HepG2 (cell line): Measurements from ENCODE around the gene NHLH2. TPM values are rescaled to one million over a fixed set of nuclear protein-coding genes. Genes with fewer than 3 reads are reported as not detected.

Source experiments
- ATAC-seq: fragments of 200-7000 bp; cut with Tn5 transposase; 3 replicates; pipeline ENCODE4 v1.9.1; 2020; ENCODE audit warnings: mild to moderate bottlenecking, moderate library complexity
- BruUV-seq: library from RNA; stranded (reverse); fragments of 400-500 nt; replicated peaks from 2 replicates; lab custom pipeline; 2021; lab: Mats Ljungman, UMichigan
- CTCF ChIA-PET: fragments of 300-600 bp; formaldehyde crosslinking; extraction: SDS; loops from one replicate; lab custom pipeline; 2021; ENCODE audit warnings: low total read pairs, inconsistent platforms, low intra/inter-chr PET ratio; lab: Yijun Ruan, JAX
- POLR2A ChIA-PET: fragments of 350-600 bp; sonication (Branson Sonifier 250); formaldehyde crosslinking; loops from one replicate; lab custom pipeline; 2020; ENCODE audit warnings: antibody characterized with exemption, inconsistent platforms; lab: Yijun Ruan, JAX
- DNase-seq: peaks from one replicate; pipeline ENCODE4 v3.0.0-alpha.2; 2015; ENCODE audit warnings: low spot score
- FAIRE-seq: peaks from 3 replicates; lab custom pipeline; 2011; peaks lifted over from hg19 to GRCh38; lab: Jason Lieb, UNC
- H2AFZ ChIP-seq: one replicate; pipeline ENCODE4 v1.6.1; 2011; ENCODE audit warnings: low read length, inconsistent platforms
- H3K27ac ChIP-seq: fragments of 300-600 bp; 3 replicates; pipeline ENCODE4 v1.8.0; 2011; ENCODE audit warnings: mixed run types, mild to moderate bottlenecking, mixed read lengths, low read length, inconsistent platforms; ENCODE audit not compliant: insufficient read depth; ENCODE audit errors: extremely low read length
- H3K27me3 ChIP-seq, 2 experiments: fragments of 200-600 bp in 1 of 2; 2 replicates in 1 of 2; 3 replicates in 1 of 2; pipeline versions ENCODE4 v1.6.0 to v1.8.0; 2011; ENCODE audit warnings: low read length in 2 of 2, mild to moderate bottlenecking in 2 of 2, moderate library complexity in 2 of 2, inconsistent platforms in 1 of 2; ENCODE audit not compliant: insufficient read depth in 2 of 2, control insufficient read depth in 1 of 2
- H3K36me3 ChIP-seq, 2 experiments: fragments of 200-600 bp in 1 of 2; replicated peaks in 1 of 2; 2 replicates in 1 of 2; 3 replicates in 1 of 2; pipeline versions ENCODE4 v1.5.1 to v1.8.0; 2011; ENCODE audit warnings: low read length in 2 of 2, inconsistent platforms in 1 of 2; ENCODE audit not compliant: insufficient read depth in 2 of 2, control insufficient read depth in 1 of 2
- H3K4me1 ChIP-seq: 2 replicates; pipeline ENCODE4 v1.5.1; 2012; ENCODE audit warnings: low read length, inconsistent platforms; ENCODE audit not compliant: insufficient read depth
- H3K4me2 ChIP-seq: 2 replicates; pipeline ENCODE4 v1.6.0; 2011; ENCODE audit warnings: low read depth, low read length, inconsistent platforms
- H3K4me3 ChIP-seq, 3 experiments: fragments of 200-600 bp in 1 of 3; sonication (generic), shearing (Covaris generic) in 1 of 3; replicated peaks in 1 of 3; 2 replicates each; pipeline ENCODE4 v1.5.1; 2011 to 2016; ENCODE audit warnings: low read length in 3 of 3, inconsistent platforms in 2 of 3, low read depth in 2 of 3, mild to moderate bottlenecking in 2 of 3, control low read depth in 1 of 3, mixed read lengths in 1 of 3; ENCODE audit not compliant: insufficient read depth in 1 of 3
- H3K79me2 ChIP-seq: one replicate; pipeline ENCODE4 v1.6.1; 2011; ENCODE audit warnings: low read length, inconsistent platforms; ENCODE audit not compliant: insufficient read depth
- H3K9ac ChIP-seq: 2 replicates; pipeline ENCODE4 v1.6.0; 2011; ENCODE audit warnings: mild to moderate bottlenecking, low read depth, low read length, inconsistent platforms; ENCODE audit not compliant: insufficient read depth
- H3K9me3 ChIP-seq: 2 replicates; pipeline ENCODE4 v1.5.1; 2012; ENCODE audit warnings: mild to moderate bottlenecking, low read length
- H4K20me1 ChIP-seq: 2 replicates; pipeline ENCODE4 v1.6.0; 2011; ENCODE audit warnings: inconsistent platforms, mild to moderate bottlenecking, low read length, moderate library complexity; ENCODE audit not compliant: insufficient read depth
- ZNF615 ChIP-seq: sonication (generic); formaldehyde crosslinking; IDR thresholded peaks from 2 replicates; pipeline ENCODE4 v1.5.0; 2020; ENCODE audit warnings: mild to moderate bottlenecking, missing genetic modification reagents, borderline replicate concordance
- WGBS: methylation state at CpG from one replicate; pipeline ENCODE4 v1.1.6; 2017; ENCODE audit warnings: low lambda C conversion rate; 5-methylcytosine and 5-hydroxymethylcytosine counted together
- in situ Hi-C: cut with HindIII; loops from 2 replicates; pipeline ENCODE4 v1.10.0; 2017; ENCODE audit warnings: low pct_unique_long_range_greater_than_20kb; ENCODE audit not compliant: extremely low pct_ligation_motif_present
- intact Hi-C: fragments of 100-400 bp; cut with micrococcal nuclease; formaldehyde crosslinking; loops from one replicate; pipeline ENCODE4 v1.10.0; 2022; ENCODE audit not compliant: unreplicated experiment
- polyA plus RNA-seq, 8 experiments: library from polyadenylated mRNA; depleted of rRNA in 3 of 8; stranded (reverse) in 7 of 8; unstranded in 1 of 8; fragments of >200 nt; fragmentation: Illumina TruSeq in 4 of 8; extraction: Trizol in 4 of 8; gene quantifications; 2 replicates each; pipeline versions ENCODE4 v1.2.1 to v1.2.3, GENCODE V29; 2011 to 2016; ENCODE audit warnings: low read depth in 4 of 8, missing spikeins in 1 of 8, mixed read lengths in 1 of 8; ENCODE audit not compliant: insufficient read depth in 1 of 8
- total RNA-seq, 5 experiments: library from RNA; depleted of rRNA; stranded (reverse); fragments of >200 nt; fragmentation: Illumina TruSeq; extraction: Trizol; gene quantifications; 2 replicates each; pipeline ENCODE4 v1.2.3, GENCODE V29; 2016; ENCODE audit warnings: low read depth in 1 of 5
- TF ChIP-seq, protein P1 (sequence below), 2 experiments: sonication (generic) in 1 of 2; formaldehyde crosslinking in 1 of 2; IDR thresholded peaks; 2 replicates each; pipeline versions ENCODE4 v1.6.1 to v1.9.0; 2014 to 2022; ENCODE audit warnings: antibody characterized with exemption in 1 of 2, borderline replicate concordance in 1 of 2, inconsistent platforms in 1 of 2, low read depth in 1 of 2, missing genetic modification reagents in 1 of 2

NHLH2 gene
- total and polyA plus RNA-seq, 2 of the 13 experiments (the other 11 are each of a cell fraction or from before 2014, with no cell fraction given), result not detected

DNA sequence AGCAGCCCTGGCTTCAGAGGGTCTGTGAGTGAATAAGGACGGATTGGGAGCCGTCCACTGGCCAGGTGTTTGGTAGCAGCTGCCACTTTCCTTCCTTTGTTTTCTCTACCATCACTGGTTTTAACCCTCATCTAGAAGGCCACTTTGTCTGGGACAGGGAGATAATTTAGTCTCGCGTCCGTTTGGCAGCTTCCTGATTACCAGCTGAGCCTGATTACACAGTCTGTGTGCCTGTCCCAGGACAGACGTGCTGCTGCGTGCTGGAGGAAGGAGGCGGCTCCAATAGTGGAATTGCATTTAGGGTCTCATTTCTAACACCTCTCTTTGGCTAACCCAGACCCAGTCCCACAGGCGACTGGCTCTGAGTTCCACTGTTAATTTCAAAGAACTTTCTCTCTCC, 47.8 kb downstream of the NHLH2 start:
- CTCF ChIA-PET, result no interaction called here
- H2AFZ ChIP-seq, result no peak overlapping the region
- no peak overlapping the region for H3K27ac ChIP-seq
- no peaks in the 10 kb centered on the region for H3K36me3 ChIP-seq
- 21% methylated on average over 9 of the region's 9 CpGs for WGBS
- no peak overlapping the region for H3K4me2 ChIP-seq
- no peaks in the 10 kb centered on the region for H3K27me3 ChIP-seq
- H4K20me1 ChIP-seq, result no peaks in the 10 kb centered on the region
- ATAC-seq, result 0 out of 3 replicates have a peak, but pooled peaks have one; percentile 44
- intact Hi-C loops (no loop called here), in situ Hi-C loops (no loop called here)
- no peak for DNase-seq
- POLR2A ChIA-PET, result no interaction called here
- H3K9me3 ChIP-seq, result no peaks in the 10 kb centered on the region
- no peak overlapping the region for H3K4me3 ChIP-seq
- H3K9ac ChIP-seq, result no peak overlapping the region
- FAIRE-seq, result no peak
- no peaks in the 10 kb centered on the region for H3K79me2 ChIP-seq
- no TSS peak for BruUV-seq
- TF ChIP-seq, protein P1, sequence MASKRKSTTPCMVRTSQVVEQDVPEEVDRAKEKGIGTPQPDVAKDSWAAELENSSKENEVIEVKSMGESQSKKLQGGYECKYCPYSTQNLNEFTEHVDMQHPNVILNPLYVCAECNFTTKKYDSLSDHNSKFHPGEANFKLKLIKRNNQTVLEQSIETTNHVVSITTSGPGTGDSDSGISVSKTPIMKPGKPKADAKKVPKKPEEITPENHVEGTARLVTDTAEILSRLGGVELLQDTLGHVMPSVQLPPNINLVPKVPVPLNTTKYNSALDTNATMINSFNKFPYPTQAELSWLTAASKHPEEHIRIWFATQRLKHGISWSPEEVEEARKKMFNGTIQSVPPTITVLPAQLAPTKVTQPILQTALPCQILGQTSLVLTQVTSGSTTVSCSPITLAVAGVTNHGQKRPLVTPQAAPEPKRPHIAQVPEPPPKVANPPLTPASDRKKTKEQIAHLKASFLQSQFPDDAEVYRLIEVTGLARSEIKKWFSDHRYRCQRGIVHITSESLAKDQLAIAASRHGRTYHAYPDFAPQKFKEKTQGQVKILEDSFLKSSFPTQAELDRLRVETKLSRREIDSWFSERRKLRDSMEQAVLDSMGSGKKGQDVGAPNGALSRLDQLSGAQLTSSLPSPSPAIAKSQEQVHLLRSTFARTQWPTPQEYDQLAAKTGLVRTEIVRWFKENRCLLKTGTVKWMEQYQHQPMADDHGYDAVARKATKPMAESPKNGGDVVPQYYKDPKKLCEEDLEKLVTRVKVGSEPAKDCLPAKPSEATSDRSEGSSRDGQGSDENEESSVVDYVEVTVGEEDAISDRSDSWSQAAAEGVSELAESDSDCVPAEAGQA (IDR thresholded peaks at IDR 0.05; ENCODE audit: low read depth), result no peak
- TF ChIP-seq, protein P1 (CRISPR knock-in tag; IDR thresholded peaks at IDR 0.05; ENCODE audit: borderline replicate concordance), result no peak
- TF ChIP-seq ZNF615, result no peak
- no peaks in the 10 kb centered on the region for H3K4me1 ChIP-seq
